HepG2 (cell line): ENCODE data around the gene CNTN5. TPM values are rescaled to one million over a fixed set of nuclear protein-coding genes. Genes with fewer than 3 reads are reported as not detected.

Experiments used
- ATAC-seq: fragments of 200-7000 bp; cut with Tn5 transposase; 3 replicates; pipeline ENCODE4 v1.9.1; 2020; ENCODE audit warnings: mild to moderate bottlenecking, moderate library complexity
- BruUV-seq: library from RNA; stranded (reverse); fragments of 400-500 nt; replicated peaks from 2 replicates; lab custom pipeline; 2021; lab: Mats Ljungman, UMichigan
- CTCF ChIA-PET: fragments of 300-600 bp; formaldehyde crosslinking; extraction: SDS; loops from one replicate; lab custom pipeline; 2021; ENCODE audit warnings: low total read pairs, inconsistent platforms, low intra/inter-chr PET ratio; lab: Yijun Ruan, JAX
- POLR2A ChIA-PET: fragments of 350-600 bp; sonication (Branson Sonifier 250); formaldehyde crosslinking; loops from one replicate; lab custom pipeline; 2020; ENCODE audit warnings: antibody characterized with exemption, inconsistent platforms; lab: Yijun Ruan, JAX
- DNase-seq: peaks from one replicate; pipeline ENCODE4 v3.0.0-alpha.2; 2015; ENCODE audit warnings: low spot score
- FAIRE-seq: peaks from 3 replicates; lab custom pipeline; 2011; peaks lifted over from hg19 to GRCh38; lab: Jason Lieb, UNC
- H2AFZ ChIP-seq: one replicate; pipeline ENCODE4 v1.6.1; 2011; ENCODE audit warnings: low read length, inconsistent platforms
- H3K27ac ChIP-seq: fragments of 300-600 bp; 3 replicates; pipeline ENCODE4 v1.8.0; 2011; ENCODE audit warnings: mixed run types, mild to moderate bottlenecking, mixed read lengths, low read length, inconsistent platforms; ENCODE audit not compliant: insufficient read depth; ENCODE audit errors: extremely low read length
- H3K27me3 ChIP-seq, 2 experiments: fragments of 200-600 bp in 1 of 2; 2 replicates in 1 of 2; 3 replicates in 1 of 2; pipeline versions ENCODE4 v1.6.0 to v1.8.0; 2011; ENCODE audit warnings: low read length in 2 of 2, mild to moderate bottlenecking in 2 of 2, moderate library complexity in 2 of 2, inconsistent platforms in 1 of 2; ENCODE audit not compliant: insufficient read depth in 2 of 2, control insufficient read depth in 1 of 2
- H3K36me3 ChIP-seq, 2 experiments: fragments of 200-600 bp in 1 of 2; replicated peaks in 1 of 2; 2 replicates in 1 of 2; 3 replicates in 1 of 2; pipeline versions ENCODE4 v1.5.1 to v1.8.0; 2011; ENCODE audit warnings: low read length in 2 of 2, inconsistent platforms in 1 of 2; ENCODE audit not compliant: insufficient read depth in 2 of 2, control insufficient read depth in 1 of 2
- H3K4me1 ChIP-seq: 2 replicates; pipeline ENCODE4 v1.5.1; 2012; ENCODE audit warnings: low read length, inconsistent platforms; ENCODE audit not compliant: insufficient read depth
- H3K4me2 ChIP-seq: 2 replicates; pipeline ENCODE4 v1.6.0; 2011; ENCODE audit warnings: low read depth, low read length, inconsistent platforms
- H3K4me3 ChIP-seq, 3 experiments: fragments of 200-600 bp in 1 of 3; sonication (generic), shearing (Covaris generic) in 1 of 3; replicated peaks in 1 of 3; 2 replicates each; pipeline ENCODE4 v1.5.1; 2011 to 2016; ENCODE audit warnings: low read length in 3 of 3, inconsistent platforms in 2 of 3, low read depth in 2 of 3, mild to moderate bottlenecking in 2 of 3, control low read depth in 1 of 3, mixed read lengths in 1 of 3; ENCODE audit not compliant: insufficient read depth in 1 of 3
- H3K79me2 ChIP-seq: one replicate; pipeline ENCODE4 v1.6.1; 2011; ENCODE audit warnings: low read length, inconsistent platforms; ENCODE audit not compliant: insufficient read depth
- H3K9ac ChIP-seq: 2 replicates; pipeline ENCODE4 v1.6.0; 2011; ENCODE audit warnings: mild to moderate bottlenecking, low read depth, low read length, inconsistent platforms; ENCODE audit not compliant: insufficient read depth
- H3K9me3 ChIP-seq: 2 replicates; pipeline ENCODE4 v1.5.1; 2012; ENCODE audit warnings: mild to moderate bottlenecking, low read length
- H4K20me1 ChIP-seq: 2 replicates; pipeline ENCODE4 v1.6.0; 2011; ENCODE audit warnings: inconsistent platforms, mild to moderate bottlenecking, low read length, moderate library complexity; ENCODE audit not compliant: insufficient read depth
- ATAD3A ChIP-seq: sonication (generic); formaldehyde crosslinking; IDR thresholded peaks from 2 replicates; pipeline ENCODE4 v1.4.0; 2020; ENCODE audit warnings: missing genetic modification reagents
- CBFB ChIP-seq: sonication (generic); formaldehyde crosslinking; IDR thresholded peaks from 2 replicates; pipeline ENCODE4 v1.4.0; 2020; ENCODE audit warnings: missing genetic modification reagents
- E2F2 ChIP-seq: sonication (generic); formaldehyde crosslinking; IDR thresholded peaks from 2 replicates; pipeline ENCODE4 v1.4.0; 2020; ENCODE audit warnings: missing genetic modification reagents, borderline replicate concordance
- KDM5A ChIP-seq: fragments of 200-600 bp; sonication (generic); IDR thresholded peaks from 2 replicates; pipeline ENCODE4 v1.7.0; 2018; ENCODE audit warnings: antibody characterized with exemption, mild to moderate bottlenecking, low read length, borderline replicate concordance
- KLF9 ChIP-seq: IDR thresholded peaks from 2 replicates; pipeline ENCODE4 v1.6.1; 2016; ENCODE audit warnings: low read depth
- MED8 ChIP-seq: sonication (generic); formaldehyde crosslinking; IDR thresholded peaks from 2 replicates; pipeline ENCODE4 v1.8.1; 2023; ENCODE audit warnings: mild to moderate bottlenecking, missing genetic modification reagents; ENCODE audit not compliant: insufficient replicate concordance
- MEIS1 ChIP-seq: sonication (generic); formaldehyde crosslinking; IDR thresholded peaks from 2 replicates; pipeline ENCODE4 v1.9.0; 2021; ENCODE audit warnings: mild to moderate bottlenecking, missing genetic modification reagents, moderate library complexity, borderline replicate concordance
- MLLT10 ChIP-seq: sonication (generic); formaldehyde crosslinking; IDR thresholded peaks from 2 replicates; pipeline ENCODE4 v1.4.0; 2020; ENCODE audit warnings: missing genetic modification reagents
- SP140L ChIP-seq: sonication (generic); formaldehyde crosslinking; IDR thresholded peaks from 2 replicates; pipeline ENCODE4 v1.4.0; 2020; ENCODE audit warnings: missing genetic modification reagents, borderline replicate concordance
- TERF1 ChIP-seq: sonication (generic); formaldehyde crosslinking; IDR thresholded peaks from 2 replicates; pipeline ENCODE4 v1.8.0; 2022; ENCODE audit warnings: mild to moderate bottlenecking, missing genetic modification reagents, moderate library complexity
- THAP11 ChIP-seq: IDR thresholded peaks from 2 replicates; pipeline ENCODE4 v1.6.1; 2016; ENCODE audit warnings: missing biosample characterization, missing genetic modification reagents
- ZFY ChIP-seq: sonication (generic); formaldehyde crosslinking; IDR thresholded peaks from 2 replicates; pipeline ENCODE4 v1.4.0; 2020; ENCODE audit warnings: missing genetic modification reagents
- ZMAT3 ChIP-seq: sonication (generic); formaldehyde crosslinking; conservative IDR thresholded peaks from 2 replicates; pipeline ENCODE4 v1.7.0; 2021; ENCODE audit warnings: missing genetic modification reagents
- ZNF207 ChIP-seq: fragments of 450-650 bp; IDR thresholded peaks from 2 replicates; pipeline ENCODE4 v1.6.1; 2016; ENCODE audit warnings: antibody characterized with exemption, borderline replicate concordance
- ZNF337 ChIP-seq: sonication (generic); formaldehyde crosslinking; IDR thresholded peaks from 2 replicates; pipeline ENCODE4 v1.5.1; 2020; ENCODE audit warnings: missing genetic modification reagents, low read depth, mild to moderate bottlenecking, borderline replicate concordance
- ZNF549 ChIP-seq: sonication (generic); formaldehyde crosslinking; IDR thresholded peaks from 2 replicates; pipeline ENCODE4 v1.5.0; 2020; ENCODE audit warnings: missing genetic modification reagents
- ZSCAN9 ChIP-seq: IDR thresholded peaks from 2 replicates; pipeline ENCODE4 v1.6.1; 2016; ENCODE audit warnings: borderline replicate concordance
- WGBS: methylation state at CpG from one replicate; pipeline ENCODE4 v1.1.6; 2017; ENCODE audit warnings: low lambda C conversion rate; 5-methylcytosine and 5-hydroxymethylcytosine counted together
- in situ Hi-C: cut with HindIII; loops from 2 replicates; pipeline ENCODE4 v1.10.0; 2017; ENCODE audit warnings: low pct_unique_long_range_greater_than_20kb; ENCODE audit not compliant: extremely low pct_ligation_motif_present
- intact Hi-C: fragments of 100-400 bp; cut with micrococcal nuclease; formaldehyde crosslinking; loops from one replicate; pipeline ENCODE4 v1.10.0; 2022; ENCODE audit not compliant: unreplicated experiment
- polyA plus RNA-seq, 8 experiments: library from polyadenylated mRNA; depleted of rRNA in 3 of 8; stranded (reverse) in 7 of 8; unstranded in 1 of 8; fragments of >200 nt; fragmentation: Illumina TruSeq in 4 of 8; extraction: Trizol in 4 of 8; gene quantifications; 2 replicates each; pipeline versions ENCODE4 v1.2.1 to v1.2.3, GENCODE V29; 2011 to 2016; ENCODE audit warnings: low read depth in 4 of 8, missing spikeins in 1 of 8, mixed read lengths in 1 of 8; ENCODE audit not compliant: insufficient read depth in 1 of 8
- total RNA-seq, 5 experiments: library from RNA; depleted of rRNA; stranded (reverse); fragments of >200 nt; fragmentation: Illumina TruSeq; extraction: Trizol; gene quantifications; 2 replicates each; pipeline ENCODE4 v1.2.3, GENCODE V29; 2016; ENCODE audit warnings: low read depth in 1 of 5

Gene CNTN5
- total and polyA plus RNA-seq, 2 of the 13 experiments (the other 11 are each of a cell fraction or from before 2014, with no cell fraction given), result not detected

- H2AFZ ChIP-seq, result no peak overlapping the region
- no peaks in the 10 kb centered on the region for H3K36me3 ChIP-seq
- in situ Hi-C loops, result no loop called here
- no peaks in the 10 kb centered on the region for H3K9me3 ChIP-seq
- H3K4me1 ChIP-seq, result no peaks in the 10 kb centered on the region
- ChIA-PET POLR2A (no interaction called here), CTCF (no interaction called here)
- FAIRE-seq, result no peak
- no peak overlapping the region for H3K9ac ChIP-seq
- BruUV-seq, result no TSS peak
- H3K4me3 ChIP-seq, result no peak overlapping the region
- TF ChIP-seq THAP11 (no peak), ZNF207 (no peak), ZSCAN9 (no peak), ATAD3A (CRISPR knock-in tag) (no peak), ZFY (CRISPR knock-in tag) (no peak), ZNF549 (CRISPR knock-in tag) (no peak), ZMAT3 (no peak), E2F2 (no peak), KLF9 (CRISPR knock-in tag) (no peak), CBFB (CRISPR knock-in tag) (no peak), MED8 (no peak), MLLT10 (CRISPR knock-in tag) (no peak), KDM5A (no peak), ZNF337 (CRISPR knock-in tag) (no peak), SP140L (CRISPR knock-in tag) (no peak), TERF1 (CRISPR knock-in tag) (no peak), MEIS1 (CRISPR knock-in tag) (no peak)
- 0% methylated on average over 2 of the region's 2 CpGs for WGBS
- no peaks in the 10 kb centered on the region for H3K79me2 ChIP-seq
- no peak overlapping the region for H3K27ac ChIP-seq
- no peak overlapping the region for H3K4me2 ChIP-seq
- ATAC-seq, result no peak
- H3K27me3 ChIP-seq, result no peaks in the 10 kb centered on the region
- intact Hi-C loops, result no loop called here
- no peak for DNase-seq
- H4K20me1 ChIP-seq, result no peaks in the 10 kb centered on the region
These were observed 739.0 kb downstream of the CNTN5 start for GRCh38 chr11:99759787-99760186.
